Measurements from ENCODE around the gene B3GNT2.
A peak's percentile ranks its signal among the peaks of the same experiment; 100 is the strongest.
"Not testable (repeated sequence)": the region's sequence is repeated elsewhere in the genome, so short reads cannot be mapped to it uniquely, and the experiment has no call there.

Gene B3GNT2

GRCh38 chr2:62186156-62186905, 9.6 kb upstream of the B3GNT2 start:
- H3K27ac ChIP-seq (ENCODE audit: low read depth, low read length) = no peak overlapping the region
- no peak overlapping the region for H3K4me3 ChIP-seq (ENCODE audit: low read length)
- WGBS = 96% methylated on average over 4 of the region's 4 CpGs
- H3K36me3 ChIP-seq (ENCODE audit: insufficient read depth, low read length) = no peaks in the 10 kb centered on the region
- H3K4me1 ChIP-seq (ENCODE audit: insufficient read depth, low read length) = peaks cover 5% of the 10 kb centered on the region
- no peak overlapping the region for H3K9ac ChIP-seq (ENCODE audit: low read depth, low read length)
- no peaks in the 10 kb centered on the region for H3K9me3 ChIP-seq (ENCODE audit: insufficient read depth, low read depth, low read length)
- H3K27me3 ChIP-seq (ENCODE audit: insufficient read depth, low read length) = no peaks in the 10 kb centered on the region

- Histone ChIP-seq H3K4me1 (ENCODE audit: insufficient read depth, low read length) (no peaks in the 10 kb centered on the region; the same call in 1 of the 2 replicates), H3K27me3 (ENCODE audit: insufficient read depth, low read length) (no peaks in the 10 kb centered on the region), H3K4me3 (ENCODE audit: low read length) (no peak overlapping the region), H3K36me3 (ENCODE audit: insufficient read depth, low read length) (no peaks in the 10 kb centered on the region), H3K9me3 (ENCODE audit: insufficient read depth, low read depth, low read length) (no peaks in the 10 kb centered on the region), H3K27ac (ENCODE audit: low read depth, low read length) (no peak overlapping the region), H3K9ac (ENCODE audit: low read depth, low read length) (no peak overlapping the region)
- 92% methylated on average over 9 of the region's 9 CpGs for WGBS
Observed at GRCh38 chr2:62187246-62187645, 8.7 kb upstream of the B3GNT2 start.

GRCh38 chr2:62188416-62188815, 7.5 kb upstream of the B3GNT2 start:
- Histone ChIP-seq H3K4me3 (ENCODE audit: low read length) (no peak overlapping the region), H3K36me3 (ENCODE audit: insufficient read depth, low read length) (no peaks in the 10 kb centered on the region), H3K4me1 (ENCODE audit: insufficient read depth, low read length) (no peaks in the 10 kb centered on the region; the same call in 1 of the 2 replicates), H3K27me3 (ENCODE audit: insufficient read depth, low read length) (no peaks in the 10 kb centered on the region), H3K9me3 (ENCODE audit: insufficient read depth, low read depth, low read length) (no peaks in the 10 kb centered on the region), H3K9ac (ENCODE audit: low read depth, low read length) (no peak overlapping the region), H3K27ac (ENCODE audit: low read depth, low read length) (no peak overlapping the region)
- 92% methylated on average over 3 of the region's 3 CpGs for WGBS

- no peak overlapping the region for H3K9ac ChIP-seq (ENCODE audit: low read depth, low read length)
- H3K9me3 ChIP-seq (ENCODE audit: insufficient read depth, low read depth, low read length) = no peaks in the 10 kb centered on the region
- H3K4me1 ChIP-seq (ENCODE audit: insufficient read depth, low read length) = no peaks in the 10 kb centered on the region; the same call in 1 of the 2 replicates
- no peak overlapping the region for H3K4me3 ChIP-seq (ENCODE audit: low read length)
- no peak overlapping the region for H3K27ac ChIP-seq (ENCODE audit: low read depth, low read length)
- no peaks in the 10 kb centered on the region for H3K36me3 ChIP-seq (ENCODE audit: insufficient read depth, low read length)
- no peaks in the 10 kb centered on the region for H3K27me3 ChIP-seq (ENCODE audit: insufficient read depth, low read length)
- 93% methylated on average over 5 of the region's 5 CpGs for WGBS
Observed at GRCh38 chr2:62189196-62189595, 6.7 kb upstream of the B3GNT2 start.

DNA sequence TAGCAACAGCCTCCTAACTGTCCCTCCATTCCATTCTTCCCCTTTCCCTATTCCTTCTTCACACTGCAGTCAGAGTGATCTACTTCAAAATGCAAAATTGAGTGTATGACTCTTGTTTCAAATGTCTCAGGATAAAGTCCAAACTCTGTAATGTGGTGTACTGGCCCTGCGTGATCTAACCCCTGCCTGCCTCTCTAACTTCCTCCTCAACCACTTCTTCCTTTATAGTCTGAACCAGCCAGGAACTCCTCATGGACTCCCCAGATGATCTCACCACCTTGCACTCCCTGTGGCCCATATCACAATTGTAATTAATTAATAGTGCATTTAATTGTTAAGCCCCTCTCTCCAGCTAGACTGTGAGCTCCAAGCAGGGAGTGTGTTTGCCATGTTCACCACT, 3.1 kb upstream of the B3GNT2 start:
- H3K4me3 ChIP-seq (ENCODE audit: low read length) = no peak overlapping the region
- H3K9ac ChIP-seq (ENCODE audit: low read depth, low read length) = no peak overlapping the region
- WGBS = 96% methylated on average over 1 of the region's 1 CpG
- no peaks in the 10 kb centered on the region for H3K9me3 ChIP-seq (ENCODE audit: insufficient read depth, low read depth, low read length)
- H3K36me3 ChIP-seq (ENCODE audit: insufficient read depth, low read length) = no peaks in the 10 kb centered on the region
- H3K4me1 ChIP-seq (ENCODE audit: insufficient read depth, low read length) = peaks cover under 1% of the 10 kb centered on the region; the same call in 1 of the 2 replicates
- H3K27me3 ChIP-seq (ENCODE audit: insufficient read depth, low read length) = no peaks in the 10 kb centered on the region
- H3K27ac ChIP-seq (ENCODE audit: low read depth, low read length) = no peak overlapping the region

- Histone ChIP-seq H3K4me1 (ENCODE audit: insufficient read depth, low read length) (peaks cover 12% of the 10 kb centered on the region), H3K27ac (ENCODE audit: low read depth, low read length) (no peak overlapping the region), H3K4me3 (ENCODE audit: low read length) (peak overlapping the region; percentile 96), H3K9ac (ENCODE audit: low read depth, low read length) (peak overlapping the region; percentile 63; the same call in 1 of the 2 replicates), H3K36me3 (ENCODE audit: insufficient read depth, low read length) (no peaks in the 10 kb centered on the region), H3K9me3 (ENCODE audit: insufficient read depth, low read depth, low read length) (no peaks in the 10 kb centered on the region), H3K27me3 (ENCODE audit: insufficient read depth, low read length) (no peaks in the 10 kb centered on the region)
- 93% methylated on average over 51 of the region's 51 CpGs for WGBS
Observed at GRCh38 chr2:62194558-62195420, 1.1 kb upstream of the B3GNT2 start.

- Histone ChIP-seq H3K9ac (ENCODE audit: low read depth, low read length) (peak overlapping the region; percentile 78), H3K4me3 (ENCODE audit: low read length) (peak overlapping the region; percentile 96), H3K9me3 (ENCODE audit: insufficient read depth, low read depth, low read length) (no peaks in the 10 kb centered on the region), H3K4me1 (ENCODE audit: insufficient read depth, low read length) (peaks cover 20% of the 10 kb centered on the region), H3K27me3 (ENCODE audit: insufficient read depth, low read length) (no peaks in the 10 kb centered on the region), H3K27ac (ENCODE audit: low read depth, low read length) (peak overlapping the region; percentile 85), H3K36me3 (ENCODE audit: insufficient read depth, low read length) (no peaks in the 10 kb centered on the region)
- 0% methylated on average over 62 of the region's 63 CpGs for WGBS
Observed at GRCh38 chr2:62196278-62196901, 475 bp downstream of the B3GNT2 start.

GRCh38 chr2:62197011-62197924, 1.4 kb downstream of the B3GNT2 start:
- Histone ChIP-seq H3K27ac (ENCODE audit: low read depth, low read length) (no peak overlapping the region), H3K9ac (ENCODE audit: low read depth, low read length) (peak overlapping the region; percentile 29; the same call in 1 of the 2 replicates), H3K4me1 (ENCODE audit: insufficient read depth, low read length) (peaks cover 26% of the 10 kb centered on the region), H3K36me3 (ENCODE audit: insufficient read depth, low read length) (no peaks in the 10 kb centered on the region), H3K27me3 (ENCODE audit: insufficient read depth, low read length) (no peaks in the 10 kb centered on the region), H3K9me3 (ENCODE audit: insufficient read depth, low read depth, low read length) (no peaks in the 10 kb centered on the region), H3K4me3 (ENCODE audit: low read length) (peak overlapping the region; percentile 96)
- WGBS = under 1% methylated on average over 43 of the region's 48 CpGs

GRCh38 chr2:62197925-62198633, 2.2 kb downstream of the B3GNT2 start:
- Histone ChIP-seq H3K27me3 (ENCODE audit: insufficient read depth, low read length) (no peaks in the 10 kb centered on the region), H3K36me3 (ENCODE audit: insufficient read depth, low read length) (no peaks in the 10 kb centered on the region), H3K4me1 (ENCODE audit: insufficient read depth, low read length) (peaks cover 33% of the 10 kb centered on the region), H3K27ac (ENCODE audit: low read depth, low read length) (no peak overlapping the region), H3K9me3 (ENCODE audit: insufficient read depth, low read depth, low read length) (no peaks in the 10 kb centered on the region), H3K4me3 (ENCODE audit: low read length) (peak overlapping the region; percentile 96), H3K9ac (ENCODE audit: low read depth, low read length) (peak overlapping the region; percentile 29; the same call in 1 of the 2 replicates)
- WGBS = 42% methylated on average over 5 of the region's 5 CpGs

DNA sequence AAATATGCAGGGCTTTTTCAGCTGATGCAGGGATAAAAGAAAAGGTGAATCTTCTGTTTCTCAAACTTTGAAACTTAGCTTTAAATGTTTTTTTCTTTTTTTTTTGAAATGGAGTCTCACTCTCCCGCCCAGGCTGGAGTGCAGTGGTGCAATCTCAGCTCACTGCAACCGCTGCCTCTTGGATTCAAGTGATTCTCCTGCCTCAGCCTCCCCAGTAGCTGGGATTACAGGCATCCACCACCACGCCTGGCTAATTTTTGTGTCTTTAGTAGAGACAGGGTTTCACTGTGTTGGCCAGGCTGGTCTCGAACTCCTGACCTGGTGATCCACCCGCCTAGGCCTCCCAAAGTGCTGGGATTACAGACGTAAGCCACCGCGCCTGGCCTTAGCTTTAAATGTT, 2.9 kb downstream of the B3GNT2 start:
- H3K9ac ChIP-seq (ENCODE audit: low read depth, low read length) = not testable (repeated sequence)

More for the DNA sequence above, 2.9 kb downstream of the B3GNT2 start:
- H3K4me3 ChIP-seq (ENCODE audit: low read length) = peak overlapping the region; percentile 96; the same call in 1 of the 2 replicates
- peaks cover 33% of the 10 kb centered on the region for H3K4me1 ChIP-seq (ENCODE audit: insufficient read depth, low read length)
- H3K9me3 ChIP-seq (ENCODE audit: insufficient read depth, low read depth, low read length); H3K36me3 ChIP-seq (ENCODE audit: insufficient read depth, low read length); H3K27ac ChIP-seq (ENCODE audit: low read depth, low read length); H3K27me3 ChIP-seq (ENCODE audit: insufficient read depth, low read length): not testable (repeated sequence)
- WGBS = 91% methylated on average over 8 of the region's 8 CpGs
